Effector CD8-positive, alpha-beta T cell (primary cell): ENCODE data around the gene GNAS.
"Not testable (repeated sequence)": the region's sequence is repeated elsewhere in the genome, so short reads cannot be mapped to it uniquely, and the experiment has no call there.

Source experiments
- DNase-seq: peaks from one replicate; lab custom pipeline; 2025; lab: John Stamatoyannopoulos, UW
- total RNA-seq, 4 experiments: gene quantifications; one replicate each; lab custom pipeline; 2026; lab: John Stamatoyannopoulos, UW

GNAS gene
- total RNA-seq, result 630 to 724 (median 666) reads per million in 4 experiments

- peak; percentile 8 for DNase-seq
Observed at GRCh38 chr20:58852543-58853271, at the start of gene GNAS. Gene GNAS, plus strand, starts transcription at chr20:58852716.

GRCh38 chr20:58803533-58803932, 49.0 kb upstream of the GNAS start:
- no peak for DNase-seq

GRCh38 chr20:58807801-58808200, 44.7 kb upstream of the GNAS start:
- no peak for DNase-seq

GRCh38 chr20:58808271-58809046, 44.1 kb upstream of the GNAS start:
- no peak for DNase-seq

GRCh38 chr20:58810116-58810878, 42.2 kb upstream of the GNAS start:
- no peak for DNase-seq

- no peak for DNase-seq
Observed at GRCh38 chr20:58810879-58811250, 41.7 kb upstream of the GNAS start.

- DNase-seq, result no peak
Observed at GRCh38 chr20:58811334-58811733, 41.2 kb upstream of the GNAS start.

GRCh38 chr20:58813369-58813768, 39.1 kb upstream of the GNAS start:
- DNase-seq, result no peak

GRCh38 chr20:58815448-58815847, 37.1 kb upstream of the GNAS start:
- no peak for DNase-seq

- DNase-seq, result no peak
Observed at GRCh38 chr20:58816051-58816450, 36.5 kb upstream of the GNAS start.

- no peak for DNase-seq
Observed at GRCh38 chr20:58816957-58817651, 35.4 kb upstream of the GNAS start.

- DNase-seq, result no peak
Observed at GRCh38 chr20:58817748-58818147, 34.8 kb upstream of the GNAS start.

GRCh38 chr20:58818586-58819285, 33.8 kb upstream of the GNAS start:
- no peak for DNase-seq

GRCh38 chr20:58819921-58820320, 32.6 kb upstream of the GNAS start:
- DNase-seq, result no peak

- DNase-seq, result not testable (repeated sequence)
Observed at GRCh38 chr20:58820515-58820914, 32.0 kb upstream of the GNAS start.

- no peak for DNase-seq
Observed at GRCh38 chr20:58822149-58822548, 30.4 kb upstream of the GNAS start.

- no peak for DNase-seq
Observed at GRCh38 chr20:58822748-58823730, 29.5 kb upstream of the GNAS start.

- DNase-seq, result no peak
Observed at GRCh38 chr20:58824843-58825242, 27.7 kb upstream of the GNAS start.

GRCh38 chr20:58825450-58825849, 27.1 kb upstream of the GNAS start:
- DNase-seq, result no peak

- no peak for DNase-seq
Observed at GRCh38 chr20:58826271-58826670, 26.2 kb upstream of the GNAS start.
